ENCODE results near the gene LXN.
"Not testable (repeated sequence)": the region's sequence is repeated elsewhere in the genome, so short reads cannot be mapped to it uniquely, and the experiment has no call there.

LXN gene, protein sequence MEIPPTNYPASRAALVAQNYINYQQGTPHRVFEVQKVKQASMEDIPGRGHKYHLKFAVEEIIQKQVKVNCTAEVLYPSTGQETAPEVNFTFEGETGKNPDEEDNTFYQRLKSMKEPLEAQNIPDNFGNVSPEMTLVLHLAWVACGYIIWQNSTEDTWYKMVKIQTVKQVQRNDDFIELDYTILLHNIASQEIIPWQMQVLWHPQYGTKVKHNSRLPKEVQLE

DNA sequence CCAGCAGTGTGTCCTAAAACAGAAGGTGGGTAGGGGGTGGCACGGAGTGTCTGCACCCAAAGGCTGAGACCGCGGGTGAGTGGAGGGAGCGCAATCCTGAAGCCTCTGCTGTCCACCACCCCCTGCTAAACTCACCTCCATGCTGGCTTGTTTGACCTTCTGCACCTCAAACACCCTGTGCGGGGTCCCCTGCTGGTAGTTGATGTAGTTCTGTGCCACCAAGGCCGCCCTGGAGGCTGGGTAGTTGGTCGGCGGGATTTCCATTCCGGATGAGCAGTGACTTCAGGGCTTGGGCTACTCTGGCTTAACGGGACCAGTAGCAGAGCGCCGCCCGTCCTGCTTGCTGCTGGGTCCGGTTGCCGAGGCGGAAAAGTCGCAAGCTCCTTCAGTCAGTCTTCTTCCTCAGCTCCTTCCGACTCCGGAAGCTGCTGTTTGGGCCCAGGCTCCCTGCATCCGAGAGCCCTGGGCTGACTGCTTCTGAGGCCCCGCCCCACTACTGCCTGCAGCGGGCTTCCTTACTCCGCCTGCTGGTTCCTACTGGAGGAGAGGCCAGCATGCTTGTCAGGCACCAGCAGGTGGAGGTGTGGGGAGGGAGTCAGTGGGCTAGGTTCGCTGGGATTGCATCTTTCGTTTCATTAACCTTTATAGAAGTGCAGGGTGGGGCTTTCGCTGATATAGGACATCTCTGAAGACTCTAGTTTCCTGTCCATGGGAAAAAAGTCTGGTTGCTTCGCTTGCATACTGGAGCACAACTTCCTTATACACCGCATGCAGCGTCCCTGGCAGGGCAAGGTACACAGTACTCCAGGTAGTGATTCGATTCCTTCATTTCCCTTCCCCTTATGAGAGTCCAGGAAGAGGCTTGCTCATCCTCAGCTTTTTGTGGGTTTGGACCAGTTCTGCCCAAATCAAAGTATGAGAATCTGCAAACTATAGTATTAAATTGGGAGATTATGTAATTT is at the start of gene LXN:
Gene LXN, minus strand, starts transcription at position 434 of the 962 bp plus-strand sequence. Its CDS starts 170 bp downstream, at position 264.
- DNase-seq (ENCODE audit: low read depth in 2 of 2, low spot score in 1 of 2), result peak; percentile 23 to 46

- DNase-seq (ENCODE audit: low read depth in 2 of 2, low spot score in 1 of 2), result no peak
Measured at GRCh38 chr3:158722108-158722507, 49.7 kb upstream of the LXN start.

GRCh38 chr3:158718490-158719170 is 46.2 kb upstream of the LXN start:
- DNase-seq (ENCODE audit: low read depth in 2 of 2, low spot score in 1 of 2), result no peak

- no peak for DNase-seq (ENCODE audit: low read depth in 2 of 2, low spot score in 1 of 2)
Measured at GRCh38 chr3:158717576-158717975, 45.1 kb upstream of the LXN start.

DNA sequence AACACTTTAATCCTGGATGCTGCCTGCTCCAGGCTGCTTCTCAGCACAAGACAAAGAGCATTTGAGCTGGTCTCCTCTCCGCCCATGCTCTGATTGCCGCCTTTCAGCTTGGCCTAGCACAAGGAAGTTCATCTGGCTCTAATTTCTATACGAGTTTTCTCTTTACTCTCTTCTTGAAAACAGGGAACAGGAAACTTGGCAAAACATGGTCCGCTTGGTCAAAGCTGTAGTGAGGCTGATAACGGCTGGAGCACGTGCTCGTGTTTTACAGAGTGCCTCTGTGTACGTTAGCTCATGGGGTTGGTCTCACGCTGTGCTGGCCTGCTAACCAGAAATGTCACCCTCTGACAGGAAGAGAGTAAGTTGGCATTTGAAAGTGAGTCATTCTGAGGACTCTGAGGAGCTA is 40.6 kb upstream of the LXN start:
- no peak for DNase-seq (ENCODE audit: low read depth in 2 of 2, low spot score in 1 of 2)

DNA sequence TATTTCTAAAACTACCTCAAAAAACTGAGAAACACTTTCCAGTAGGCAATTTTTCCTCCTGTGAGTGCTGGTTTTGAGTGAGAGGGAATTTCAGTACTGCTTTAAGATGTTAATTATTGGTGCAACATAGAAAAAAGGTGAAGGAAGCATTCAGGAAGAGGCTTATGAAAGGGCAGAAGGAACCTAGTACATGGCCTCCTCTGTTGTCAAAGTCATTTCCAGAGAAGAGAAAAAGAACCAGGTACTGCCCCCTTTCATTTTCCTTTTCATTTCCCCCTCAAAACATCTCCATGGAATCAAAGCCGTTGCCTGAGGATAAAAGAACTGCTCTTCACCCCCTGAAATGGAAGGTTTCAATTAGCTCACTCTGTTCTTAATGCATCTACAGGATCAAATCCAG is 40.0 kb upstream of the LXN start:
- DNase-seq (ENCODE audit: low read depth in 2 of 2, low spot score in 1 of 2), result no peak

GRCh38 chr3:158711886-158712285 is 39.4 kb upstream of the LXN start:
- no peak for DNase-seq (ENCODE audit: low read depth in 2 of 2, low spot score in 1 of 2)

DNA sequence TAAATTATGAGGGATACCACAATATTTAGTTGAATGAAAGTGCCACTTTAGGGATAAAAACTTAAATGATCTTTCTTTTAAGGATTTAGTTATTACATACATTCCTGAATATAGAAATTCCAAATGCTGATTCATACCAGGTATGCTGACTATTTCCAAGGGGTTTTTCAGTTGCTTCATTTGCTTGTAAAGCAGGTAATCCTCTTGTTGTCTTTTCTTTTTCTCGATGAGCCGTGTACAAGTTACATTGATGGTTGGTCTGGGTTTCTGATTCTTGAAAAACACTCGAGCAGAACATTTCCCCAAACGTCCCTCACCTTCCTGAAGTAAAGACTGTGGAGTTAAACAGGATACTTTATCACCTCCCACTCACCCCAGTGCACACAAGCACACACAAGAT is 38.2 kb upstream of the LXN start:
- no peak for DNase-seq (ENCODE audit: low read depth in 2 of 2, low spot score in 1 of 2)

DNA sequence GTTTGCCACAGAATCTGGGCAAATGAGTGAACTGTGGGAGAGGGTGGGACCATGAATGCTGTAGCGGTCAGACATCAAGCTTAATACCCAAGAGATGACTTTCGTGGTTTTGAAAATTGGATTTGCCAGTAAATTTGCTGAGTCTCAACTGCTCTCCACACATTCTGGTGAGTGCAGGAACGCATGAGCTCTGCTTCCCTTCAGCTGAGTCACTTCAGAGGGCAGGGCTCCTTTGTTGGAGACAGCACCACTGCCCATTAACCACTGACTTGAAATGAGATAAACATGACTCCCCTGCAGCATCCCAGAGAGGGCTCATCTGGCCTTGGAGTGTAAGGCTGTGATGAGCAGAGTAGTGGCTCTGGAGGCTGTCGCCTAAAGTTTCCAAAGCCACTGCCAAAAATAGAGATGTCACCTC is 37.2 kb upstream of the LXN start:
- no peak for DNase-seq (ENCODE audit: low read depth in 2 of 2, low spot score in 1 of 2)

- no peak for DNase-seq (ENCODE audit: low read depth in 2 of 2, low spot score in 1 of 2)
Measured at GRCh38 chr3:158703566-158703965, 31.1 kb upstream of the LXN start.

DNA sequence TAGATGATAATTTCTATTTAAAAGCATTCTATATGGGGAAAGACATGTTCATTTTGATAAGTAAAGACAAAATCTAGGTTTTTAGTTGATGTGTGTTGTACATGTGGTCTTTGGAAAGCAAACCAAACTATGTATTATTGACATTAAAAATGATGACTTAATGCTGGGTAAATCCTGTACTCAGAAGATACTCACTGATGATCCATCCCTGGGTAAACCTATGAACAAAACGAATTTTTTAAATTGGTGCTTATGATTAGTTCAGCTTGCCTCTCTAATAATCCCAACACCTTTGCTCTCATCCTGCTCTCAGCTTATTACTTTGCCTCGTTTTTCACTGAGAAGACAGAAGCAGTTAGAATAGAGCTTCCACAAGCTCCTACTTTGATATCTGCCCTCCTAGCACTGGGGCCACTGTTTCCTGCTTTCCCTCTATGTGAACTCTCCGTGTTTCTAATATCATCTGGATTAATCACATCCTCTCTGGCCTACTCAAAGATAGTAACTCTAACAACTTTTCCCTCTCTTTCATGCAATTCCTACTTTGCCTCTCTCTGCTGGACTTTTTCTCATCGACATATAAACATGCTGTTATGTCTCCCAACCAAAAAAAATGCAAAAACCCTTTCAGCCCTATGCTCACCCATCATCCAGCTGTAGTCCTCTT is 30.5 kb upstream of the LXN start:
- DNase-seq (ENCODE audit: low read depth in 2 of 2, low spot score in 1 of 2), result no peak

GRCh38 chr3:158701420-158702065 is 29.1 kb upstream of the LXN start:
- DNase-seq (ENCODE audit: low read depth in 2 of 2, low spot score in 1 of 2), result no peak

DNA sequence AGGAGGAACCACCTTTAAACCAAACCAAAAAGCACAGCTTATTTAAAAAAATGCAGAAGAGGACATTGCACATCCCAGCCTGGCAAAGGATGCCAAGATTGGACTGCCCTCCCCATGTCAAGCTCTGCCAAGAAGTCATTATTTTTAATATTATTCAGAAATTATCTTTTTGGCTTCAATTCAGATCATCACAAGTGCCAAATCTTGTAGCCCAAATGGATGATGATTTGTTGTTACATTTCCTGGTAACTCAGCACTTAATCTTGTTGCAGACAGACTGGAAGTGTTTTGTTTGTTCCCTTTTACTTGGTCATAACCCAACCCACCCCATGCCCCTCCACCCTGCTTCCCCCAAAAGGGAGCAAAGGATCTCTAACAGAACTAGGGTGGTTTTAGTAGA is 28.1 kb upstream of the LXN start:
- no peak for DNase-seq (ENCODE audit: low read depth in 2 of 2, low spot score in 1 of 2)

DNA sequence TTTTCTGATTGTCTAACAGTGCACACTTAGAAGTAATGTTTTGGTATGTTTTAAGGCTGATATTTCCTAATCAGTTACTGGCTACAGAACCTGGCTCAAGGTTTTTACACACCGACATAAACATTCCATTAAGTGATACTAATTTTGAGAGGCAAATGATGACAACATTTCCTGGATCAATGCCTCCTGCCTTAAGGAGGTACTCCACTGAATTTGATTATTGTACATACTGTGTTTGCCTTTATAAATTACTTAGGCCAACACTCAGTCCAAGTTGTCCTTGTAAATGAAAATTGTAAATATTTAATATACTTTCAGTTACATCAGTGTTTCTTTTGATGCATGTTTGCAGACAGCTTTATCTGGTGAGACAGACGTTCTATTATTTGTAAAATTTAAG is 24.2 kb upstream of the LXN start:
- no peak for DNase-seq (ENCODE audit: low read depth in 2 of 2, low spot score in 1 of 2)

DNA sequence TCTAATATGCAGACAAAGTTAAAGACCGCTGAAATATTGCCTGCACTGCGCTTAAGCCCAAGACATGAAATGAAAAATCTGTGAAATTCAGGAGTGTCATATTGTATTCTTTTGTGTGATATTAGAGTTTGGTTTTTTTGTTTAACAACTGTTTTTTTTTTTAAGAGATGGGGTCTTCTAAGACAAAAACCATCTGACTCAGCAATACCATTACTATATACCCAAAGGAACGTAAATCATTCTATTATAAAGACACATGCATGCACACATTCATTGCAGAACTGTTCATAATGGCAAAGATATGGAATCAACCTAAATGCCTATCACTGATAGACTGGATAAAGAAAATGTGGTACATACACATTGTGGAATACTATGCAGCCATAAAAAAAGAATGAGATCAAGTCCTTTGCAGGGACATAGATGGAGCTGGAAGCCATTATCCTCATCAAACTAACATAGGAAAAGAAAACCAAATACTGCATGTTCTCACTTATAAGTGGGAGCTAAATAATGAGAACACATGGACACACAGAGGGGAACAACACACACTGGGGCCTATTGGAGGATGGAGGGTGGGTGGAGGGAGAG is 21.5 kb upstream of the LXN start:
- DNase-seq (ENCODE audit: low read depth in 2 of 2, low spot score in 1 of 2), result not testable (repeated sequence)

- no peak for DNase-seq (ENCODE audit: low read depth in 2 of 2, low spot score in 1 of 2)
Measured at GRCh38 chr3:158685159-158685558, 12.7 kb upstream of the LXN start.

DNA sequence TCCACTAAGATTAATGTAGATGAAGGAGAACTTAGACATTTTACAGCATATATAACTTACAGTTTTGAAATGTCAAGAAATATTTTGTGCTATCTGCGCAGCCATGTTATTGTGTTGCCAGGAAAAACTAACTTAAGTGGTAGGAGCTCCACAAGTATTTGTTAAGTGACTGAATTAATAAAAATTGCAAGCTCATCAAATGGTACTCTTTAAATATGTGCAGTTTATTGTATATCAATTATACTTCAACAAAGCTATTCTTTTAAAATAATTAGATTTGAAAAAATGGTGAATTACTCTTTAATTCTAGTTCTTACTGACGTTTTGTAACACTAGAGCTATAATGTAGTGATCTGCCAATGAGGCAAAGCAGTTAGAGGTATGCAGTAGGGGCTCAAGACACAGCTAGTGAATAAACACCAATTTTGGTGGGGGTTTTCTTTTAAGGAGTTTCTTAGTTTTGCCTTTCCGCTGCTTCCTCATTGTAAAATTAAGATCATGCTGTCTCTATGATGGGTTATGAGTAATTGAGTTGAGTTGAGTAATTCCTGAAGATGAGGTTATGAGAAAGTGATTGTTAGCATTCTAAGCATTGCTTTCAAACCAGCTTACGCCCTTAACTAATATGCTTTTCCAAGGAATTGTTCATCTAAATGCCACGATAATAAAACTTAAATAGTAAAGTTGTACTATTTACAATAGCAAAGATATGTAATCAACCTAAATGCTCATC is 10.9 kb upstream of the LXN start:
- no peak for DNase-seq (ENCODE audit: low read depth in 2 of 2, low spot score in 1 of 2)

GRCh38 chr3:158680861-158681260 is 8.4 kb upstream of the LXN start:
- DNase-seq (ENCODE audit: low read depth in 2 of 2, low spot score in 1 of 2), result no peak

GRCh38 chr3:158679547-158680000 is 7.1 kb upstream of the LXN start:
- no peak for DNase-seq (ENCODE audit: low read depth in 2 of 2, low spot score in 1 of 2)

DNA sequence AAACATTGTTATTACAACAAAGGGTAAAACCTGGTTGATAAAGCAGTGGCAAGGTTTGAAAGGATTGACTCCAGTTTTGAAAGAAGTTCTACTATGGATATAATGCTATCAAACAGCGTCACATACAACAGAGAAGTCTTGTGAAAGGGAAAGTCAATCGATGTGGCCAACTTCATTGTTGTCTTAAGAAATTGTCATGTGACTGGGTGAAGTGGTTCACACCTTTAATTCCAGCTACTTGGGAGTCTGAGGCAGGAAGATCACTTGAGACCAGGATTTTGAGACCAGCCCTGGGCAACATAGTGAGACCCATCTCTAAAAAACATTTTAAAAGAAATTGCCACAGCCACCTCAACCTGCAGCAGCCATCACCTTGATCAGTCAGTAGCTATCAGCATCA is 6.2 kb upstream of the LXN start:
- no peak for DNase-seq (ENCODE audit: low read depth in 2 of 2, low spot score in 1 of 2)
